H1 (cell line): ENCODE data around the gene CPNE4.

Experiments used
- BRCA1 ChIP-seq: IDR thresholded peaks from 2 replicates; pipeline ENCODE4 v1.6.1; 2012; ENCODE audit warnings: low read depth, low read length, improper control_type of control experiment
- E2F6 ChIP-seq: IDR thresholded peaks from 2 replicates; pipeline ENCODE4 v1.6.1; 2012; ENCODE audit warnings: inconsistent platforms
- SP2 ChIP-seq: IDR thresholded peaks from 2 replicates; pipeline ENCODE4 v1.6.1; 2012; ENCODE audit warnings: mild to moderate bottlenecking, low read length, inconsistent platforms

DNA sequence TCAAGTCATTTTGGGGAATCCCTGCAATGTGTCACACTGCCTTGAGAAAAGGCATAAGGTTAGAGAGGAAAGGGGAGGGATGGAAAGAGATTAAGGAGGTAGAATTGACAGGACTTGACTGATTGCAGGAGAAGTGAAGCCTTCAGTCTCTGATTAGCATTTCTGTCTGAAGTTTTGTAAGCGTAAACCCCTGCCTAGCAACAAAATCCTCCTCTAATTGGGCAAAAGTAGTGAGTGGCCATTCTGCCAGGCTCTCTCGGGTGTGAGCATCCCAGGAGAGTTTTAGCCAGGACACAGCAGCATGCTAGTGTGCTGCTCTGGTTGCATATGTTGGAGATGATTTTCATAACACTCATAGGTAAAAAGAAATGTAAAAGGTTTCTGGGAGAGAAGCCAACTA is 415.0 kb downstream of the CPNE4 start:
- no peak for TF ChIP-seq E2F6
- no peak for TF ChIP-seq SP2
- TF ChIP-seq BRCA1: no peak
